Measurements from ENCODE around the gene FAM168A.

FAM168A gene

DNA sequence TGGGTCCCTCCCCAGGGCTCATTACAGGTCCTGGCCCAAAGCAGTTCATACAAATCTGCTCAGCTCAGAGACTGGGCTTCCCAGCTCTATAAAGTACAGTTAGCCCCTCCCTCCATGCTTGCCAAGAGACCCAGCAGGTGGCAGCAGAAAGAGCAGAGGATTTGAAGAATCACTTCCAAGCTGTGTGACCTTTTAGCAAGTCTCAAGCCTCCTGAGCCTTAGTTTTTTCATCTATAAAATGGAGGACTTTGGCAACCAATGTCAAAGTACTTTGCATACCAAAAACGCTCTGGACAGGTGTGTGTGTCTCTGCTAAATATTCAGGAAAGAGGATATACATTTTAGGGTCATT lies 195.1 kb downstream of the FAM168A start:
- Mint-ChIP-seq H3K36me3 (ENCODE audit: insufficient read depth) (peaks cover 19% of the 10 kb centered on the region), H3K27me3 (no peaks in the 10 kb centered on the region), H3K4me1 (peaks cover 6% of the 10 kb centered on the region), H3K4me3 (no peak overlapping the region), H3K9me3 (no peaks in the 10 kb centered on the region), H3K27ac (ENCODE audit: low read depth) (no peak overlapping the region)
- DNase-seq (ENCODE audit: low spot score in 2 of 2): no peak
- ATAC-seq (replicated peaks; ENCODE audit: extremely low read depth, poor library complexity, severe bottlenecking): no peak

GRCh38 chr11:73401924-73402833 lies 195.7 kb downstream of the FAM168A start:
- Mint-ChIP-seq H3K9me3 (no peaks in the 10 kb centered on the region), H3K4me1 (peaks cover 6% of the 10 kb centered on the region), H3K36me3 (ENCODE audit: insufficient read depth) (peaks cover 25% of the 10 kb centered on the region), H3K27me3 (no peaks in the 10 kb centered on the region), H3K4me3 (no peak overlapping the region), H3K27ac (ENCODE audit: low read depth) (no peak overlapping the region)
- no peak for DNase-seq (ENCODE audit: low spot score in 2 of 2)
- ATAC-seq (replicated peaks; ENCODE audit: extremely low read depth, poor library complexity, severe bottlenecking): no peak

DNA sequence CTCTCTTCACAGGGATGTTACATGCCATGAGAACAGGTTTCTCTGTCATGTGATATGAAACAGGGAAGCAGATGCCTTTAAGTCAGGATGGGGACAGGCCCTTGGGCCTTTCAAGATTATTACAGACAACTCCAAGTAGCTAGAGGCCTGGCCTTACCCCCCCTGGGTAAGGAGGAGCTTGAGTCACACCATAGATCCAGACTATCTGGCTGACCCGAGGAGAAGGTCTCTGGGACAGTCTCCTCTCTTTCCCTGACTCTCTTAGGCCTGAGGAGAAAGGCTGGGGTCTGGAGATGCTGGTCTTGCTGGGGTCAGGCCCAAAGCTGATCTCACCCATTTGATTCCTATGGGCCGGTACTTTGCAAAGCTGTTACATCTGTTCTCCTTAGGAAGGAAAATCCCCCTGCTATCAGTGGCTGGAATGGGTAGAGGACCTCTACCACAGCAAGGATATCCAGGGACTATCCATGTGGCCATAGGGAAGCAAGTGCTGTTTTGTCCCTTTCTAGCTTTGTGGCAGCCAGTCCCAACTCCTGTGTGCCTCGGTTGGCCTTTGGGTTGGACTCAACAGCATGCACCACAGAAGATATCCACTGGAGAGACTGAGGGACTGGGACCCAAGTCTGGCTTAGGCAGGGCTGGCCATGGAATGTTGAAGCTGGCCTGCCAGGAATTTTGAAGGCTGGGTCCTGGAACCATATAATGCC lies 196.5 kb downstream of the FAM168A start:
- no peak overlapping the region for H3K27ac Mint-ChIP-seq (ENCODE audit: low read depth)
- H3K36me3 Mint-ChIP-seq (ENCODE audit: insufficient read depth): peaks cover 33% of the 10 kb centered on the region
- ATAC-seq (replicated peaks; ENCODE audit: extremely low read depth, poor library complexity, severe bottlenecking) (no peak), DNase-seq (ENCODE audit: low spot score in 2 of 2) (no peak)
- H3K27me3 Mint-ChIP-seq: no peaks in the 10 kb centered on the region
- peaks cover 6% of the 10 kb centered on the region for H3K4me1 Mint-ChIP-seq
- no peak overlapping the region for H3K4me3 Mint-ChIP-seq
- no peaks in the 10 kb centered on the region for H3K9me3 Mint-ChIP-seq

DNA sequence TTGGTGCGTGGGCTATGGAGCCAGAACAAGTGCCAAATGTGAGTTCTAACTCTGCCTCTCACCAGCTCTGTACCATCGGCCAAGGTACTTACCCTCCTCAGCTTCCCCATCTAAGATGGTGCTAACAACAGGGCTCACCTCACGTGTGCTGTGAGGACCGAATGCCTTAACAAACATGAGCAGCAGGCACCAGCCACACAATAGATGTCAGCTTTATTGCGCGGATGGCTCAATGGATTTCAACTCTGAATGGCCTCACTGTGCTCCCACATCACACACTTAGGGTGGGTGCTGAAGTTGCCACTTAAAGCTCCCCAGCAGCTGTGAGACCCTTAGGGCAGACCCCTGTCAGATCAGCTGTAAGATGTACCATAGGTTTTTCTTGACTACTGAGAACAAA lies 197.6 kb downstream of the FAM168A start:
- H3K4me1 Mint-ChIP-seq: peaks cover 6% of the 10 kb centered on the region
- H3K9me3 Mint-ChIP-seq: no peaks in the 10 kb centered on the region
- H3K27ac Mint-ChIP-seq (ENCODE audit: low read depth): peak overlapping the region; percentile 54
- H3K27me3 Mint-ChIP-seq: no peaks in the 10 kb centered on the region
- ATAC-seq (replicated peaks; ENCODE audit: extremely low read depth, poor library complexity, severe bottlenecking) (no peak), DNase-seq (ENCODE audit: low spot score in 2 of 2) (no peak)
- peaks cover 37% of the 10 kb centered on the region for H3K36me3 Mint-ChIP-seq (ENCODE audit: insufficient read depth)
- H3K4me3 Mint-ChIP-seq: no peak overlapping the region

DNA sequence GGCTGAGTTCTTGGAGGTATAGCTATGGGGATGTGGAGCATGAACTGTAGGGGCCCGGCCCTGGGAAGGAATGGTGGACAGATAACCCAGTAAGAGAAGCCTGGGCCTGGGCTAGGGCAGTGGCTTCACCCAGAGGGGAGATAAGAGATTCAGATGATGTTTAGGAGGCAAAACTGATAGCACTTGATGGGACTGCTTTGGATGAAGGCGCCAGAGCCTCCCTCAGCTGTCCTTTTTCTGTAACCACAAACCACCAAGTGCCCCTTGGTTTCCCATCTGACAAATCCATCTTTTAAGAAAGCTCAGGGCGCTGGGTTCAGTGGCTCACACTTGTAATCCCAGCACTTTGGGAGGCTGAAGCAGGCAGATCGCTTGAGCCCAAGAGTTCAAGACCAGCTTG lies 198.3 kb downstream of the FAM168A start:
- ATAC-seq (replicated peaks; ENCODE audit: extremely low read depth, poor library complexity, severe bottlenecking) (no peak), DNase-seq (ENCODE audit: low spot score in 2 of 2) (no peak)
- no peaks in the 10 kb centered on the region for H3K9me3 Mint-ChIP-seq
- H3K4me3 Mint-ChIP-seq: no peak overlapping the region
- peaks cover 42% of the 10 kb centered on the region for H3K36me3 Mint-ChIP-seq (ENCODE audit: insufficient read depth)
- peak overlapping the region; percentile 91 for H3K27ac Mint-ChIP-seq (ENCODE audit: low read depth)
- peaks cover 6% of the 10 kb centered on the region for H3K4me1 Mint-ChIP-seq
- no peaks in the 10 kb centered on the region for H3K27me3 Mint-ChIP-seq

DNA sequence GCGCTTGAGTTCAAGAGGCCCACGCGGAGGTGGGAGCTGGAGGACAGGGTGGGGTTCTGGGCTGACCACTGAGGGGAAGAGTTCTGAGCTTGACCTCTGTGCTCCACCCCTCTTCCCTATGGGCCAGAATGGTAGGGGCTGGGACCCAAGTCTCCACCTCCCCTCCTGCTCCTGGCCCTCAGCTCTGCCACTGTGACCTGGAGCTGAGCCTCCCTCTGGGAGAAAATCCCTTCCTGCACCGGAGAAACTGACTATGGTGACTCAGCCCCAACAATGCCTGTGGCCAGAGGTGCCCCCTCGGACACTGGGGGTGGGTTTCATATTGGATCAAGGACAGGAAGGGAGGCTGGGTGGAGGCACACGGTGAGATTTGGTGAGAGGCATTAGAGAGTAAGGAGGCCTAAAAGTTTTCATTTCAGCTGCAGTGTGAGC lies 198.7 kb downstream of the FAM168A start:
- peak overlapping the region; percentile 91 for H3K27ac Mint-ChIP-seq (ENCODE audit: low read depth)
- ATAC-seq (replicated peaks; ENCODE audit: extremely low read depth, poor library complexity, severe bottlenecking) (no peak), DNase-seq (ENCODE audit: low spot score in 2 of 2) (no peak)
- no peaks in the 10 kb centered on the region for H3K9me3 Mint-ChIP-seq
- H3K4me3 Mint-ChIP-seq: no peak overlapping the region
- H3K36me3 Mint-ChIP-seq (ENCODE audit: insufficient read depth): peaks cover 45% of the 10 kb centered on the region
- H3K27me3 Mint-ChIP-seq: no peaks in the 10 kb centered on the region
- H3K4me1 Mint-ChIP-seq: peaks cover 6% of the 10 kb centered on the region

DNA sequence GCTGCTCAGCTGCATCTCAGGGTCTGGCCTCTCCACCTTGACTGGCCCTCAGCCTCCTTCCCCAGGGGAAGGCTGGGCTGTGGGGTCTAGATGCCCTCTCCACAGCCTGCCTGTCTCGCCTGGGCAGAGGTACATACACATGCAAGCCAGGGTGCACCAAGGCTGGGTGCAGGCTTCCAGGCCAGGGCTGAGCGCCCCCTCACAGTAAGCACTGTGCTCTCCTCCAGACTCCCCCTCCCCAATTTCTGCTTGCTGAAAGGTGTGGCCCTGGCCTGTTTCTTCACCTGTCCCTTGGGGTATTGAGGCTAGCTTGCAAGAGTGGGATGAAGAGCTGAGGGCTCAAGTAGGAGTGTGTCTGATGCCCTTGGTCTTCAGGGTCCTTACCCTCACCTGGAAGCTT lies 199.2 kb downstream of the FAM168A start:
- no peak for ATAC-seq (replicated peaks; ENCODE audit: extremely low read depth, poor library complexity, severe bottlenecking)
- peak overlapping the region; percentile 91 for H3K27ac Mint-ChIP-seq (ENCODE audit: low read depth)
- peaks cover 6% of the 10 kb centered on the region for H3K4me1 Mint-ChIP-seq
- H3K36me3 Mint-ChIP-seq (ENCODE audit: insufficient read depth): peaks cover 45% of the 10 kb centered on the region
- H3K27me3 Mint-ChIP-seq: no peaks in the 10 kb centered on the region
- DNase-seq (ENCODE audit: low spot score in 2 of 2): no peak
- no peak overlapping the region for H3K4me3 Mint-ChIP-seq
- no peaks in the 10 kb centered on the region for H3K9me3 Mint-ChIP-seq

GRCh38 chr11:73398132-73398526 lies 199.8 kb downstream of the FAM168A start:
- H3K9me3 Mint-ChIP-seq: no peaks in the 10 kb centered on the region
- peaks cover 51% of the 10 kb centered on the region for H3K36me3 Mint-ChIP-seq (ENCODE audit: insufficient read depth)
- H3K27ac Mint-ChIP-seq (ENCODE audit: low read depth): peak overlapping the region; percentile 91
- peaks cover 6% of the 10 kb centered on the region for H3K4me1 Mint-ChIP-seq
- ATAC-seq (replicated peaks; ENCODE audit: extremely low read depth, poor library complexity, severe bottlenecking): no peak
- H3K4me3 Mint-ChIP-seq: peak overlapping the region; percentile 37
- DNase-seq (ENCODE audit: low spot score in 2 of 2): no peak
- no peaks in the 10 kb centered on the region for H3K27me3 Mint-ChIP-seq

DNA sequence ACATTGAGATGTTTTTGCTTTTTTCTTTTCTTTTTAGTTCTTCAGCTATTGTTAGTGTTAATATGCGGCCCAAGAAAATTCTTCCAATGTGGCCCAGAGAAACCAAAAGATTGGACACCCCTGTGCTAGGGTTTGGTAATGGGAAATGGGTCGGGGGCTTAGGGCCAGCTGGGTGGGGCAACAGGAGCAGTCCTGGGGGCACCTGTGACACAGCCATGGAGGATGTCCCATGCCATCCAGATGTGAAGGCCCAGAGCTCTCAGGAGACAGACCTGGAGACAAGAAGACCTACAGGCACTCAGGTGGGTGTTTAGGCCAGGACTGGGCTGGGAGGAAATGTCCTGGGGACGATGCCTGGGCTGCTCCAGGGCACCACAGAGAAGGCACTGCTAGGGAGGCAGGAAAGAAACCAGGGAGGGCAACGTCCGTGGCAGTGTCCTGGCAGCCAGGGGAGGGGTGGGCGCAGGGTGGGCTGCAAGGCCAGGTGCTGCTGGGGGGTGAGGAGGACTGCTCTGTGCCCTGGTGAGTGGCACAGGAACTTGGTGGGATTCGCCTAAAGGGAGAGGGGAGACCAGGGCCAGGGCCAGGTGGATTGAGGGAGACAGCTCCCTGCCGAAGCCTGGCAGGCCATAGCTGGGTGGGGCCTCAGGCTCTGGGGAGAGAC lies 200.3 kb downstream of the FAM168A start:
- Mint-ChIP-seq H3K27me3 (no peaks in the 10 kb centered on the region), H3K4me3 (peak overlapping the region; percentile 37), H3K9me3 (no peaks in the 10 kb centered on the region), H3K27ac (ENCODE audit: low read depth) (peak overlapping the region; percentile 91), H3K4me1 (peaks cover 6% of the 10 kb centered on the region), H3K36me3 (ENCODE audit: insufficient read depth) (peaks cover 53% of the 10 kb centered on the region)
- no peak for DNase-seq (ENCODE audit: low spot score in 2 of 2)
- ATAC-seq (replicated peaks; ENCODE audit: extremely low read depth, poor library complexity, severe bottlenecking): no peak

DNA sequence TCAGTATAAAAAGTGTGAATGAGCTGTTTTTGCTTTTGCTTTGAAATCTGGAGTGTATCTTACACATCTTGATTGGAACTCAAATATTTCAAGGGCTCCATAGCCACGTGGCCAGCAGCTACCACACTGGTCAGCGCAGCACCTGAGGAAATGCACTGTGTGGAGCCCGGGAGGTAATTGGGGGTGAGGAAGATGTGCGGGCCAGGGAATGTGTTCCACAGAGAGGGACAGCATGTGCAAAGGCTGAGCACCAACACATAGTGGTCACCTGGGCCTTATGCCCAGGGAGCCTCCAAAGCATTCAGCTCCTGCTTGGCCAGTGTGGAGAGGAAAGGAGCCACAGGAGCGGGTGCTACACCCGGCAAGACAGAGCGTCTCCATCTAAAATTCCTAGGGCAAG lies 200.9 kb downstream of the FAM168A start:
- H3K9me3 Mint-ChIP-seq: no peaks in the 10 kb centered on the region
- DNase-seq (ENCODE audit: low spot score in 2 of 2) (no peak), ATAC-seq (replicated peaks; ENCODE audit: extremely low read depth, poor library complexity, severe bottlenecking) (no peak)
- peak overlapping the region; percentile 91 for H3K27ac Mint-ChIP-seq (ENCODE audit: low read depth)
- H3K4me3 Mint-ChIP-seq: no peak overlapping the region
- H3K27me3 Mint-ChIP-seq: no peaks in the 10 kb centered on the region
- peaks cover 55% of the 10 kb centered on the region for H3K36me3 Mint-ChIP-seq (ENCODE audit: insufficient read depth)
- peaks cover 6% of the 10 kb centered on the region for H3K4me1 Mint-ChIP-seq

- H3K27ac Mint-ChIP-seq (ENCODE audit: low read depth): peak overlapping the region; percentile 91
- ATAC-seq (replicated peaks; ENCODE audit: extremely low read depth, poor library complexity, severe bottlenecking) (no peak), DNase-seq (ENCODE audit: low spot score in 2 of 2) (no peak)
- no peaks in the 10 kb centered on the region for H3K9me3 Mint-ChIP-seq
- H3K27me3 Mint-ChIP-seq: no peaks in the 10 kb centered on the region
- peaks cover 6% of the 10 kb centered on the region for H3K4me1 Mint-ChIP-seq
- peaks cover 59% of the 10 kb centered on the region for H3K36me3 Mint-ChIP-seq (ENCODE audit: insufficient read depth)
- H3K4me3 Mint-ChIP-seq: no peak overlapping the region
Observed at GRCh38 chr11:73396251-73396930, 201.5 kb downstream of the FAM168A start.

Data from central memory CD8-positive, alpha-beta T cell (primary cell).